Measurements from ENCODE around the gene OTX2.

The OTX2 gene

DNA sequence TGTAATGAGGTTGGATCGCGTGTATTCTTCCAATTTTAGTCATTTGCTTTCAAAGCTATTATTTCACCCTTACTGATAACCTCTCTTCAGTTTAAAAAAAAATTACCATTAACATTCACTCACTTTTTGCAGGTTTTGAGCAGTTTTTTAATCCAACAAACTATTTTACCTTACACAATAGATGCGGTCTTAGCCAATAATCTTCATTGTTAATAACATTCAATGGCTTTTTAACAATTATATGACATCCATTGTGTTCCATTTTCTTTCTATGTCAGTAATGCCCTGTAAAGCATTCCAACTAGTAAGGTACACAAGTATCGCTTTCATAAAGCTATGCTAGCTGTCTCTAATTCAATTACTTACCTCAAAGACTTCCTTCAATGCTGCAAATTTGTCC lies 18.9 kb upstream of the OTX2 start:
- H3K4me2 ChIP-seq (ENCODE audit: low read depth, low read length), result no peak overlapping the region
- H3K79me2 ChIP-seq (ENCODE audit: low read length), result no peaks in the 10 kb centered on the region
- H3K9me3 ChIP-seq (replicated peaks; ENCODE audit: insufficient read depth, low read length), result no peaks in the 10 kb centered on the region
- H3K27ac ChIP-seq (ENCODE audit: low read length), result no peak overlapping the region
- no peak overlapping the region for H3K4me3 ChIP-seq (ENCODE audit: low read length)
- DNase-seq, result no peak
- TF ChIP-seq, protein P1, sequence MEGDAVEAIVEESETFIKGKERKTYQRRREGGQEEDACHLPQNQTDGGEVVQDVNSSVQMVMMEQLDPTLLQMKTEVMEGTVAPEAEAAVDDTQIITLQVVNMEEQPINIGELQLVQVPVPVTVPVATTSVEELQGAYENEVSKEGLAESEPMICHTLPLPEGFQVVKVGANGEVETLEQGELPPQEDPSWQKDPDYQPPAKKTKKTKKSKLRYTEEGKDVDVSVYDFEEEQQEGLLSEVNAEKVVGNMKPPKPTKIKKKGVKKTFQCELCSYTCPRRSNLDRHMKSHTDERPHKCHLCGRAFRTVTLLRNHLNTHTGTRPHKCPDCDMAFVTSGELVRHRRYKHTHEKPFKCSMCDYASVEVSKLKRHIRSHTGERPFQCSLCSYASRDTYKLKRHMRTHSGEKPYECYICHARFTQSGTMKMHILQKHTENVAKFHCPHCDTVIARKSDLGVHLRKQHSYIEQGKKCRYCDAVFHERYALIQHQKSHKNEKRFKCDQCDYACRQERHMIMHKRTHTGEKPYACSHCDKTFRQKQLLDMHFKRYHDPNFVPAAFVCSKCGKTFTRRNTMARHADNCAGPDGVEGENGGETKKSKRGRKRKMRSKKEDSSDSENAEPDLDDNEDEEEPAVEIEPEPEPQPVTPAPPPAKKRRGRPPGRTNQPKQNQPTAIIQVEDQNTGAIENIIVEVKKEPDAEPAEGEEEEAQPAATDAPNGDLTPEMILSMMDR (IDR thresholded peaks at IDR 0.05; ENCODE audit: low read length), result no peak
- TF ChIP-seq EZH2 (optimal IDR thresholded peaks at IDR 0.05; ENCODE audit: low read depth, low read length), result no peak
- no peak for TF ChIP-seq EZH2phosphoT487 (IDR thresholded peaks at IDR 0.05; ENCODE audit: low read length)
- H2AFZ ChIP-seq (ENCODE audit: low read length), result no peak overlapping the region
- H3K9ac ChIP-seq (ENCODE audit: low read length), result no peak overlapping the region
- no peaks in the 10 kb centered on the region for H4K20me1 ChIP-seq (ENCODE audit: insufficient read depth, low read length)
- no peaks in the 10 kb centered on the region for H3K4me1 ChIP-seq (ENCODE audit: low read length)
- no peaks in the 10 kb centered on the region for H3F3A ChIP-seq (ENCODE audit: insufficient read depth, low read length)
- no peaks in the 10 kb centered on the region for H3K9me2 ChIP-seq (replicated peaks; ENCODE audit: insufficient read depth, low read length)
- H3K27me3 ChIP-seq (replicated peaks; ENCODE audit: insufficient read depth, low read length), result no peaks in the 10 kb centered on the region
- no peaks in the 10 kb centered on the region for H3K36me3 ChIP-seq (replicated peaks; ENCODE audit: insufficient read depth, low read length)

DNA sequence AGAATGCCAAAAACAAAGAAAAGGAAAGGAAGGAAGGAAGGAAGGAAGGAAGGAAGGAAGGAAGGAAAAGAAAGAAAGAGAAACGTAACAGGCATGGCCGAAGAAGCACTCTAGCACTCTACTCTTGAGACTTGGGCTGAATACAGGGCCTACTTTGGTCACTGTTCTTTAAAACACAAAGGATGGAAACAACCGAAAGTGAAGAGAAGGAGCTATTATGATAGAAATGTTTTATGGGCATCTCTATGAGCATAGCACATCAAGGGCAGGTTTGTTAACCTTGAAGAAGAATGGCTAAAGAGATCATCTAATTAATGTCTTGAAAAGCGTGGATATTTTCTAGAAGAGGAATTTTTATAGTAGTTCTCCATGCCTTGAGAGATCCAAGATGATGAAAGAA lies 15.9 kb upstream of the OTX2 start:
- Histone ChIP-seq H3K4me2 (ENCODE audit: low read depth, low read length) (no peak overlapping the region), H3K36me3 (replicated peaks; ENCODE audit: insufficient read depth, low read length) (no peaks in the 10 kb centered on the region), H3K9ac (ENCODE audit: low read length) (no peak overlapping the region), H3K27ac (ENCODE audit: low read length) (no peak overlapping the region), H3F3A (ENCODE audit: insufficient read depth, low read length) (no peaks in the 10 kb centered on the region), H3K9me3 (replicated peaks; ENCODE audit: insufficient read depth, low read length) (no peaks in the 10 kb centered on the region), H3K4me3 (ENCODE audit: low read length) (no peak overlapping the region), H3K27me3 (replicated peaks; ENCODE audit: insufficient read depth, low read length) (no peaks in the 10 kb centered on the region), H3K4me1 (ENCODE audit: low read length) (no peaks in the 10 kb centered on the region), H2AFZ (ENCODE audit: low read length) (no peak overlapping the region), H4K20me1 (ENCODE audit: insufficient read depth, low read length) (no peaks in the 10 kb centered on the region), H3K79me2 (ENCODE audit: low read length) (no peaks in the 10 kb centered on the region), H3K9me2 (replicated peaks; ENCODE audit: insufficient read depth, low read length) (no peaks in the 10 kb centered on the region)
- TF ChIP-seq, protein P1 (IDR thresholded peaks at IDR 0.05; ENCODE audit: low read length), result no peak
- TF ChIP-seq EZH2phosphoT487 (IDR thresholded peaks at IDR 0.05; ENCODE audit: low read length) (no peak), EZH2 (optimal IDR thresholded peaks at IDR 0.05; ENCODE audit: low read depth, low read length) (no peak)
- DNase-seq, result no peak

DNA sequence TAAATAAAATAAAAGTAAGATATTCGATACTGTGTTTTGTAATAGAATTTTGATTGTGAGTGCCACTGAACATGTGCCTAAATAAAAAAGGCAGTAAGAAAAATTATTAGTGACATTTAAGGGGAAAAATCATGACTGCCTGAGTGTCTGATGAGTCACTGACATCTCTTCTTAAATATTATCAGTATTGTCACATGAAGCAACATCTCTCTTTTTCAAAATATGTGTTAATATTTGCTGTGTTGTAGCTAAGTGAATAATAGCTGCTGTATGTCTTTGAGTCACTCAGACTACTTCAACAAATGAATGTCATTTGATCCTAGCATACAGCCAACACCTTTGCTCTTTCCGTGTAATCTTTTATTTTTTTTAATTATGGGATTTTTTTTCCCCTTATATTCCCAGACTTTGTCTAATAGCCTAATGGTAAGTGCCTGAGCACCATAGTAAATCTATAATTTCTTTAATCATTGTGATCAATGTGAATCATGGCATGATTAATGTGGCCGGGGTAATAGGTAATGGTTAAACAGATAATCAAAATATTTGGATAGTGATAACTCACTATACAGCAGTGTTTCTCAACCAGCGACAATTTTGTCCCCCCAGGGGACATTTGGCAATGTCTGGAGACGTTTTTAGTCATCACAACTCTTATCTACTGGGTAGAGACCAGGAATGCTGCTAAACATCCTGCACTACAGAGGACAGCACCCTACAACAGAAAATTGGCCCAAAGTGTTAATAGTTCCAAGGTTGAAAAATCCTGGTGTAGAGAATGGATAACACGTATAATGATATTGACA lies 11.7 kb upstream of the OTX2 start:
- H3K79me2 ChIP-seq (ENCODE audit: low read length), result no peaks in the 10 kb centered on the region
- H3K4me2 ChIP-seq (ENCODE audit: low read depth, low read length), result no peak overlapping the region
- H3K4me3 ChIP-seq (ENCODE audit: low read length), result no peak overlapping the region
- no peaks in the 10 kb centered on the region for H4K20me1 ChIP-seq (ENCODE audit: insufficient read depth, low read length)
- no peak overlapping the region for H2AFZ ChIP-seq (ENCODE audit: low read length)
- H3K9ac ChIP-seq (ENCODE audit: low read length), result no peak overlapping the region
- no peak for TF ChIP-seq EZH2phosphoT487 (IDR thresholded peaks at IDR 0.05; ENCODE audit: low read length)
- no peak for TF ChIP-seq EZH2 (optimal IDR thresholded peaks at IDR 0.05; ENCODE audit: low read depth, low read length)
- TF ChIP-seq, protein P1 (IDR thresholded peaks at IDR 0.05; ENCODE audit: low read length), result no peak
- H3F3A ChIP-seq (ENCODE audit: insufficient read depth, low read length), result no peaks in the 10 kb centered on the region
- H3K9me2 ChIP-seq (replicated peaks; ENCODE audit: insufficient read depth, low read length), result no peaks in the 10 kb centered on the region
- no peaks in the 10 kb centered on the region for H3K4me1 ChIP-seq (ENCODE audit: low read length)
- H3K27me3 ChIP-seq (replicated peaks; ENCODE audit: insufficient read depth, low read length), result no peaks in the 10 kb centered on the region
- H3K27ac ChIP-seq (ENCODE audit: low read length), result no peak overlapping the region
- DNase-seq, result no peak
- H3K36me3 ChIP-seq (replicated peaks; ENCODE audit: insufficient read depth, low read length), result no peaks in the 10 kb centered on the region
- no peaks in the 10 kb centered on the region for H3K9me3 ChIP-seq (replicated peaks; ENCODE audit: insufficient read depth, low read length)

Measured in MM.1S (cell line).